HG03575 (cell line): Measurements from ENCODE around the gene ZNF664.

ENCODE experiments used
- ATAC-seq: cut with Tn5 transposase; IDR thresholded peaks from one replicate; pipeline ENCODE4 v1.9.1; 2021; ENCODE audit not compliant: unreplicated experiment, insufficient number of reproducible peaks, low FRiP score; ENCODE audit errors: extremely low read depth

The ZNF664 gene

GRCh38 chr12:124024776-124025175 is 51.8 kb downstream of the ZNF664 start:
- ATAC-seq: no peak

GRCh38 chr12:124025661-124026060 is 52.6 kb downstream of the ZNF664 start:
- no peak for ATAC-seq

GRCh38 chr12:124026755-124027745 is 54.0 kb downstream of the ZNF664 start:
- no peak for ATAC-seq

GRCh38 chr12:124027753-124028554 is 54.9 kb downstream of the ZNF664 start:
- ATAC-seq: no peak

GRCh38 chr12:124028555-124028925 is 55.5 kb downstream of the ZNF664 start:
- no peak for ATAC-seq

- no peak for ATAC-seq
Observed at GRCh38 chr12:124030008-124030407, 57.0 kb downstream of the ZNF664 start.

- ATAC-seq: no peak
Observed at GRCh38 chr12:124030510-124030909, 57.5 kb downstream of the ZNF664 start.

GRCh38 chr12:124031058-124031457 is 58.0 kb downstream of the ZNF664 start:
- no peak for ATAC-seq

- no peak for ATAC-seq
Observed at GRCh38 chr12:124032265-124032886, 59.4 kb downstream of the ZNF664 start.

- ATAC-seq: no peak
Observed at GRCh38 chr12:124033859-124034258, 60.8 kb downstream of the ZNF664 start.

GRCh38 chr12:124034297-124034696 is 61.3 kb downstream of the ZNF664 start:
- no peak for ATAC-seq

GRCh38 chr12:124035163-124035562 is 62.1 kb downstream of the ZNF664 start:
- ATAC-seq: no peak

GRCh38 chr12:124036171-124036598 is 63.2 kb downstream of the ZNF664 start:
- no peak for ATAC-seq

- ATAC-seq: no peak
Observed at GRCh38 chr12:124036657-124037109, 63.7 kb downstream of the ZNF664 start.

GRCh38 chr12:124037331-124037730 is 64.3 kb downstream of the ZNF664 start:
- ATAC-seq: no peak

GRCh38 chr12:124039276-124039675 is 66.3 kb downstream of the ZNF664 start:
- no peak for ATAC-seq

GRCh38 chr12:124040291-124040690 is 67.3 kb downstream of the ZNF664 start:
- no peak for ATAC-seq

- ATAC-seq: no peak
Observed at GRCh38 chr12:124040737-124041136, 67.7 kb downstream of the ZNF664 start.

- ATAC-seq: no peak
Observed at GRCh38 chr12:124041907-124042306, 68.9 kb downstream of the ZNF664 start.
